HG02798 (cell line): ENCODE data around the gene LSS.

ENCODE experiments used
- ATAC-seq: cut with Tn5 transposase; IDR thresholded peaks from one replicate; pipeline ENCODE4 v1.9.1; 2021; ENCODE audit warnings: mild to moderate bottlenecking; ENCODE audit not compliant: unreplicated experiment, poor library complexity

LSS gene

DNA sequence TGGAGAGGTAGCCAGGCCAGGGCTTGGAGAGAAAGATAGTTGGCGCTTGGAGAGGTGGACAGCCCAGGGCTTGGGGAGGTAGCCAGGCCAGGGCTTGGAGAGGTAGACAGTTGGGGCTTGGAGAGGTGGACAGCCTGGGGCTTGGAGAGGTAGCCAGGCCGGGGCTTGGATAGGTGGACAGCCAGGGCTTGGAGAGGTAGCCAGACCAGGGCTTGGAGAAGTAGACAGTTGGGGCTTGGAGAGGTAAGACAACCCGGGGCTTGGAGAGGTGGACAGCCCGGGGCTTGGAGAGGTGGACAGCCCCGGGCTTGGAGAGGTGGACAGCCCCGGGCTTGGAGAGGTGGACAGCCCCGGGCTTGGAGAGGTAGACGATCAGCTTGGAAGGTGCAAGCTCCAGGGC is 7.7 kb downstream of the LSS start:
- no peak for ATAC-seq

DNA sequence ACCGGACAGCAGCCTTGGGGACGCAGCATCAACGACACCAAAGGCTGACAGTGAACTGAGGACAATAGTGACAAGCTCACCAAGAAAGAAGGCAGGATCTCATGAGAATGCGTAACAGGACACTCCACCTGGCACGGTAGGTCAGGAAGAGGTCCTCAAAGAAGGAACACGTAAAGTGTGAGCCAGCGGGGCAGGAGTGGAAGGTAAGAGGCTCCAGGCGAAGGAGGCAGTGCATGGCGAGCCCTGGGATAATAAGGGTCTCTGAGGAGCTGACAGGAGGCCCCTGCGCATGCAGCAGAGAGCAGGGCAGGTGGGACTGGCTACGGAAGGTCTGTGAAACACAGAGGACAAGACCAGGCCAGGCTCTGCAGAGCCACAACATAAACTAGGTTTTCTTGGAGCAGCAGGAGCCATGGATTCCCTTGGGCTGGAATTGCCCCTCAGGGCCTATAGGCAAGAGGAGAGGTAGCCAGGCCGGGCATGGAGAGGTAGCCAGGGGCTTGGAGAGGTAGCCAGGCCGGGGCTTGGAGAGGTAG is 8.2 kb downstream of the LSS start:
- no peak for ATAC-seq

DNA sequence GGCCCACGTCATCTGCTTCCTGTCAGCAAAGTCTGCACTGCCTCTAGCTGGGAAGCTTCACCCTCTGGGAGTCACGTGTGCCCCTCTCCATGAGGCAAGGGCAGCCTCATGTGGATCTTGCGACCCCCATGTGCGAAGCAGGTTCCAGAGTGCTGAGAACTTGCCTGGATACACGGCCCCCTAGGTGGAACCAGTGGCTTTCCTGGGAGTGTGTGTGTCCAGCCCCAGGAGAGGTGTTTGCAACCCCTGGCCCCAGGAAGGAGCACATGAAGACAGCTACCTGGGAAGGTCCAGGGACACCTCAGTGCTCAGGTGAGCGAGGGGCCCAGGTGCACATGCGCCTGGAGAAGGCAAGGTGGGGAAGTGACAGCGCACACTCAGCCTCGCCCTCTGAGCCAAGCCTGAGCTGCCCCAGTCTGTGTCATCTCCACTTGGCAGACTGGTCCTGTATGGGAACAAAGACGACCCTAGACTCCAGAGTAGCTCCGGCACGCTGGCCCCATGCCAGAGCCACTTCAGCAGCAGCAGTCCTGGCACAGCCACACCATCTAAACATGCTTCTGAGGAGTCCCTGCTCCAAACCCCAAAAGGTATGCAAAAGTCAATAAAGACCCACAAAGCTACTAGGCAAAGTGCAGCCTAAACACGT is 8.9 kb downstream of the LSS start:
- ATAC-seq, result no peak

DNA sequence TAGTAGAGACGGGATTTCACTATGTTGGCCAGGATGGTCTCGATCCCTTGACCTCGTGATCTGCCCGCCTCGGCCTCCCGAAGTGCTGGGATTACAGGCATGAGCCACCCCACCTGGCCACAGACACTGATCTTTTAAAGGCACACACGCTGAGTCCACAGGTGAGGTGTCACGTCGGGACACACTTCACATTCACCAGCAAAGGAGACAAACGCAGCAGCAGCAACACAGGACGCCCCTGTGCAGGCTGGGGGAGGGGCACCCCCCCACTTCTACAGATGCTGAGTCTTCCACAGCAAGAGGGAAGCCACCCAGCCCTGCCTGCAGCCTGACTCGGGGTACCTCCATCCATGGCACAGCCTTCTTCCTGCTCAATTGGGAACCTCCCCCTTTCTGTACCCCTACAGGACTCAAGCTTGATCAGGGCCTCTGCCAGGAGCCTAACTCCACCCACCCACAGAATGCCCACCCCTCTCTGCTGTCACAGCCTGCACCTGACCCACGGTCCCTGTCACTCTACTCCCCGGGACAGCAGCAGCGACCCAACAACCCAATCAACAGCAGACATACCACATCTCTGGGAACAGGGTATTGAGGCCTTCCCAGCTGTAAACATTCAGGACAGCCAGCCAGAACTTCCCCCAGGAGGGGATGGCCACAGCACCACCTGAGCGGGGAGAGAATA is 9.5 kb downstream of the LSS start:
- no peak for ATAC-seq

DNA sequence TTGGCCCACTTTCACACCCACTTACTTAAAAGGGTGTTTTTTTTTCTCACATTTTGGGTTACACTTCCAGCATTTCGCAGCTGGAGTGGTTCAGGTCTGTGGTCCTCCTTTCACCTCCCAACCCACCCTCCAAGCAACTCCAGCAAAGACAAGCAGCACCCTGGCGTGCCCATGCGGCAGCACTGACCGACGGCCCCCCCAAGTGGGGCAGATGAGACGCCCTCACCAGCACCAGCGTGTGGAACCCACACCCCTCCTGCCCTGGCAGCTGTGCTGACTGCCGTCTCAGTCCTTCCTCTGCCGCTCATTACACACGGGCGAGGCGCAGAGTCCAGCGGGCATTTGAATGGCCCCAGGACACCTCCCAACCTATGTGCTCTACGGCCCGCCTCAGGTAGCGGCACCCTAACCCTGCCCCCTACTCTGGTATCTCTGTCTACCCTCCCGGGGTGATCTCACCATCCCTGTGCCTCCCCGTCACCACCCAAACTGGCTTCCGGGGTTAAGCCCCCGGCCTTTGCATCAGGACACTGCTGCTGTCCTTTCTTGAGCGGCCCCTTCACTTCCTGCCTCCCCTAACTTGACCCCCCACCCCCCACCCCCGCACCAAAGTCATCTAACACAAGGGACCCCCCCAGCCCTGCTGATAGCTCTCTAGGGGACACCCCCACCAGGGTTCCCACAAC is 10.9 kb downstream of the LSS start:
- no peak for ATAC-seq

DNA sequence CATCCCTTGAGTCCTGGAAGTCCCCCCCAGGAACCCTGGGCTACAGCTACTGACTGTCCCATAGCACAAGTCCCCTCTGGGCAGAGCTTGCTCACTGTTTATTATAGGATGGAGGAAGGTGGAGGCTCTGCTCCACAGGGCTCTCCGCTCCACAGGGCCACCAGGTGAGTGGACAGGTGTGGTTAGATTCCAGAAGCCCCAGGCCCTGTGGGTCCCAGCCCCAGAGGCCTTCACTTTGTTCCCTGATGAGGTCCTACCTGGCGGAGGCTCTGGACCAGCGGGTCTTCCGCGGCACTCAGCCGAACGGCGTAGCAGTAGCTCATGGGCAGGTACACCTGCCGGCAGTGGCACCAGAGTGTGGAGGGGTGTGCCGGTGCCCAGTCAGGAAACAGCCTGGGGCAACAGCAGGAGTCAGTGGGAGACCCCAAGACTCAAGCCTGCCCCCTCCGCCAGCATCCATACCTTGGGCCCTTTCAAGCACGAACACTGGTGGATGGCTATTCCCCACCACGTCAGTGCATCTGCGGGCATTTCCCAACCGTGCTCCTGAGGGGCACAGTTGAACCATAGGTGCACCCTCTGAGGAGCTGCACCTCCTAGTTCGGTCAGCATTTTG is 12.3 kb downstream of the LSS start:
- ATAC-seq, result no peak

DNA sequence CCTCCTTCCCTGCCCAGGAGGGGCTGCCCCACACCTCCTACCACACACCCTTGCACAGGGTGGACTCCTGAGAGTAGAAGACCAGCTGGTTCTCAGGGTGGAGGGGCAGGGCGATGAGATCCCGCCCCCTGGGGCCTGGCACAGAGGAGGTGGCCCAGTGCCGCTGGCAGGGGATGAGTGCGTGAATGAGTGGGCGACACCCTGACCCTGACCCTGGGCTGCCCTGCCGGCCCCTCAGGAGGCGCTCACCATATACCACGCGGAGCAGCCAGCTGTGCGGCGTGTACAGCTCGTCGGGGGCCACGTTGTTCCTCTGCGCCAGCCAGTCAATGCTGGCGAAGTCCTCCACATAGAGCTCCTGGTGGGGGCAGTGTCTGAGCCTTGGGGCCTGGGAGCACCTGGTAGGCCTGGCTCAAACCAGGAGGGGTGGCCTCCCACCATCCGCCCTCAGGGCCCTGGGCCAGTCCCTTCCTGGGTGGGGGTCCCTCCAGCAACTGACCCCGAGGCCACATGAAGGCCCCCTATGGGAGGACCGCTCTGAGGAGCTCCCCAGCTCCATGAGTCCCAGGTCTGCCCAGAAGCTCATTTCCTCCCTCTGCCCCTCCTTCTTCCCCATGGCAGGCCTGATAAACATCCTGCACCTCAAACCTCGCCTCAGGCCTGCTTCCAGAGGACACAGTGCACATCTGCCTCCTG is 13.0 kb downstream of the LSS start:
- ATAC-seq, result no peak

DNA sequence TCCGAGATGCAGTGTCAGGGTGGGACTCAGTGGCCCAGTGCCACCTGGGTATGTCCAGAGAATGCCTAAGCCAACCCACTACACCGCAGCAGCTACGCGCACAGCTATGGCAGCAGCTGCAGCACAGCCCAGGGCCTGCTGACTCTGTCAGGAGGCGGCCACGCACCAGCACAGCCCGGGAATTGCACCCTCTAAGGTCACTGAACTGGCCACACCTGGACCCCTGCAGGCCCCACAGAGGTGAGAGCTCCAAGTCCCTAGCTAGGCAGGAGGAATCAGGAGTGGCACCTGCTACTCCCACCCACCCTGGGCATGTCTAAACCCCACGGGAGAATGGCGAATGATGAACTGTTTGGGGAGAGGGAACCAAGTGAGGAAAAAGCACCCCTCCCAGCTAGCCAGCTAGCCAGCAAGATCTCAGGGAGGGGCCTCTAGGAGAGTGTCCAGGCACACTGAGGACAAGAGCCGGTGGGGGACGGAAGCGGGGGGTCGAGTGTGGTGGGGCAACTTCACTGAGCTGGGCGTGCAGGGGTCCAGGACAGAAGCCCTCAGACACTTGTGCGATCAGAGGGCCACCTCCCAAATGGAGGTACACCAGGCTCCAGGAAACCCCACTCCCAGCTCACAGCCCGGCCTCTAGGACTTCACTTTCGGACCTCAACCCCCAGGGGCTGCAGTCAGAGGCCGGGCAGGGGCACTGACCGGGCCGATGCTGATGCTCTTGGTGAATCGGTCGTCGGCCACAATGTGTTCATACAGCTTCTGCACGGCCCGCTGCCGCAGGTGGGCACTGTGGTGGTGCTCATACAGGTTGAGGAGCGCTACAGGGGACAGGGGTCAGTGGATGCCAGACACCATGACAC is 13.9 kb downstream of the LSS start:
- ATAC-seq, result no peak

DNA sequence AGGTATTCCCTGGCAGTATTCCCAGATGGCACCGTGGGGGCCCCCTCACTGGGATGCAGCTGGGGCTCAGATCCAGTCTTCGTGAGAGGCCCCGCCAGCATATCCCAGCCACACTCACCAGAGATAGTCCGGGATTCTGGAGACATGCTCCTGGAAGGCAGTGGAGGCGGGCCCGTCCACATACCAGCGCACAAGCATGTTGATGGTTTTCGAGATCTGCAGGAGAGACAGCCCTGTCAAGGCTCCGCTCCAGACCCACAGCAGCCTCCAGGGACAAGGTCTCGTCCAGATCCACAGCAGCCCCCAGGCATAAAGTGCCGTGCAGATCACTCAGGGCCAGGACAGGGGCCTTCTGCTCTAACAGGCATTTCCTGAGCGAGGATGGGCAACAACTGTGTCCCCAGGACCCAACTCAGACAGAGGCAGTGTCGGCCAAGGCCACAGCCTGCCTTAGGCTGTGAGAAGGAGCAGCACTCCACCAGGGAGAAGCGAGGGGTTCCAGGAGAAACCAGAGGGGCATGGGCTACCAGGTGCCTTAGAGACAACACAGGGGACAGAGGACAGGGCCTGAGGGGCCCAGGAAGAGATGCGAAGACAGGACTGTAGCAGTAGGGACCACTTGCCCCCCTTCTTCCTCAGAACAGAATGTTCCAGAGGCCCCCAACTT is 14.8 kb downstream of the LSS start:
- ATAC-seq, result no peak

DNA sequence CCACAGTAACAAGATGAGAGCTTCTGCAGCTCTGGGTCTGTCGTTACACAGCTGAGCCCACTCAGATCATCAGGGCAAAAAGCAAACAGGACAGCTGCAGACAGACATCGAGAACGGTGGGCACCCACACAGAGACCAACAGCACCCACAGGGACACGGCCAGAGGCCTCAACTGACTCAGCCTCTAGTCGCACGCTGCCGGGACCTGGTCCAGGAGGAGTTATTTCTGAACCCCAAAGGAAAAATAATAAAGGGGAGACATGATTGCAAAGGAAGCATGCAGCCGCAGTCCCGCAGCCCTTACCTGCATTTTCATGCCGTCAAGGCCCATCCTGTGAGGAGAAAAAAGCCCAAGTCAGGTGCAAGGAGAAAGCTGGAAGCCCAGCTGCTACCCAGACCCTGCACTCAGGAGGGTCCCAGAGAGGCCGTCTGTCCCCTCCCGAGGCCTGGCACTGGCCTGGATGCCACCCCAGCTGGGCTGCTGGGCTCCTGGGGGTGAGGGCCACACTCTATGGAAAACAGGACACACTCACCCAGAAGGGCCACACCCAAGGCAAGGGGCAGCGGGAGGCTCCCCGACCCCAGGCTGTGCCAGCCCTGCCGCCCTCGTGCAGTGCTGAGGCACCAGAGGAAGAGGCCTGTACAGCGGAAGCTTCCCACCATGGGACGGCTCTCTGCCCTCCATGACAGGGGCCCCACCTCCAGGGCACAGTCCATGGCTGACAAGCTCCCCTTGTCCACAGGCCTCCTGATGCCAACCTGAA is 15.7 kb downstream of the LSS start:
- no peak for ATAC-seq

DNA sequence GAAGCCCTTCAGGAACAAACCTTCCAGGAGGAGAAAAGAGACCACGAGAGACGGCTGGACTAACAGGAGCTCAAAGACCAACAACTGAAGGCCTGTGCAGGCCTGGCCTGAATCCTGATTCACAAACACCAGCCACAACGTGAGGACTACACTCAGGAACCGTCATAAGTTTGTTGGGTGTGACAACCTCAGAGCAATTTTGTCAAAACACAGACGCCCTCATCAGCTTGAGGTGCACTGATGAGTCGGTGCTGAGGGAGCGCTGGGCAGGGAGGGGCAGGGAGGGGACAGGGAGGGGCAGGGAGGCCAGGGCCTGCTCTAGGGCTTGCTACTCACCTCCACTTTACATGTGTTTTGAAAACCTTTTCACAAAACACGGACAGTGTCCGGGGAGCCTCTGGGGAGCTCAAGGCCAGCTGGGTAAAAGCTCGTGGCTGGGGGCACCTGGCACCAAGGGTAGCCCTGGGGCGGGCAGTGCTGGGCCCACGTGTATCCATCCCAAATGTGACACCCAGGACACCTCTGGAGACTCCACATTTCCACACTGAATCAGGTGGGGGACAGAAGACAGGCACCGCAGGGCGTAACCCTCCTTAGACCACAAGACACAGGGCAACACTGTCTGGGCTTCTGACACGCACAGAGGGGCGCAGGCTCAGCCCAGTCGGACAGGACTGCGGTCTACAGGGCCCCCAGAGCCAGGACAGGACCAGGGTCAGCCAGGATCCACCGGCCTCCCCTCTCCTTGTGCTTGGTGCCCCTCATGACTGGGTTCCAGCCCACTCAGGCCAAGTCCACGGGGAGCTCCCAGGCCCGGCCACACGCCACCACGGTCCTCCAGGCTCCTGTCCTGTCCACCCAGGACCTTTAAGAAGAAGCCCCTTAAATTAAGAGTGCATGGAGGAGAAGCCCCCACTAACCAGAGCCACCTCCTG is 16.5 kb downstream of the LSS start:
- ATAC-seq, result no peak

DNA sequence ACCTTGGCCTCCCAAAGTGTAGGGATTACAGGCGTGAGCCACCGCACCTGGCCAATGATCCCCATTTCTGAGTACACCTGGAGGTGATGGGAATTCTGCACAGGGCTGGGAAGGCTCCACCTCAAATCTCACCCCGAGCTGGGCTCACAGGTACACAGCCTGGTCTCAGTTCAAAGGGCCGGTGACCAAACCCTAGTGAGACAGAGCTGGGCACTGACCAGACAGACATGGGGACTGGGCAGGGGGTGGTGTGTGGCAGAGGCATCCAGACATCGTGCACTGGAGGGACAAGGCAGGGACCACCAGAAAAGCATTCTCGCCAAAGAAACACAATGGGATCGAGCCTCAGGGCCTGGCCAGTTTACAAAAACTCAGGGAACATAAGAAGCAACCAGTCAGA is 17.2 kb downstream of the LSS start:
- ATAC-seq, result no peak

DNA sequence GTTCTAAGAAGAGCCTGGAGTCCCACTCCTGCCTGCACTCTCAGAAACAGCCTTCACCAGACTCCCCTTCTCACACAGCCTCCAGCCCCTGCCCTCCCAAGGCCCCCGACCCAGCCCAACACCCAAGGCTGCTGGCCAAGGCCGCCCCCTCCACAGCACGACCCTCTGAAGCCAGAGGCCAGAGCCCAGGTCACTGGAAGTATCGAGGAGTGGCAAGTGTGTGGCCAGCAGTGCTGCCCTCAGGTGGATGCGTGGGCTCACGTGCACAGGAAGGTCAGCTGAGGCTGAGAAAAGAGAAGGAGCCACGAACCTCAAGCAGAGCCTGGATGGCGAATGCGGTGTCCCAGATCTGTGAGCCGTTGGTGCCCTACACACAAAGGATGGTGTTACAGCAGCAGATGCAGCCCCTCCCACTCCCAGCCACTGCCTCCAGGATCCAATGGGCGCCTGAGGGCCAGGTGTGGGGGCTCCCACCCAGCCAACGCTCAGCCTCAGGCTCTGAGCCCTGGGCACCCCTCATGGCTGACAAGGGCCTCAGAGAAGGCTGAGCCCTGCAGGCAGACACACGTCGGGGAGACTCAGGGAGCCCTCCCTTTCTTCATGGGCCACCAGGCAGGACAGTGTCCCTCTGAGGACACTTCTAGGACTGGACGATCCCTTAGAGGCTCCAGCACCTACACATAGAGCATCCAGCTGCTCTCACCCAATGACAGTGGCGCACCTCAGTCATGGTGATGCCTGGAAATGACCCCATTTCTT is 18.0 kb downstream of the LSS start:
- ATAC-seq, result no peak

DNA sequence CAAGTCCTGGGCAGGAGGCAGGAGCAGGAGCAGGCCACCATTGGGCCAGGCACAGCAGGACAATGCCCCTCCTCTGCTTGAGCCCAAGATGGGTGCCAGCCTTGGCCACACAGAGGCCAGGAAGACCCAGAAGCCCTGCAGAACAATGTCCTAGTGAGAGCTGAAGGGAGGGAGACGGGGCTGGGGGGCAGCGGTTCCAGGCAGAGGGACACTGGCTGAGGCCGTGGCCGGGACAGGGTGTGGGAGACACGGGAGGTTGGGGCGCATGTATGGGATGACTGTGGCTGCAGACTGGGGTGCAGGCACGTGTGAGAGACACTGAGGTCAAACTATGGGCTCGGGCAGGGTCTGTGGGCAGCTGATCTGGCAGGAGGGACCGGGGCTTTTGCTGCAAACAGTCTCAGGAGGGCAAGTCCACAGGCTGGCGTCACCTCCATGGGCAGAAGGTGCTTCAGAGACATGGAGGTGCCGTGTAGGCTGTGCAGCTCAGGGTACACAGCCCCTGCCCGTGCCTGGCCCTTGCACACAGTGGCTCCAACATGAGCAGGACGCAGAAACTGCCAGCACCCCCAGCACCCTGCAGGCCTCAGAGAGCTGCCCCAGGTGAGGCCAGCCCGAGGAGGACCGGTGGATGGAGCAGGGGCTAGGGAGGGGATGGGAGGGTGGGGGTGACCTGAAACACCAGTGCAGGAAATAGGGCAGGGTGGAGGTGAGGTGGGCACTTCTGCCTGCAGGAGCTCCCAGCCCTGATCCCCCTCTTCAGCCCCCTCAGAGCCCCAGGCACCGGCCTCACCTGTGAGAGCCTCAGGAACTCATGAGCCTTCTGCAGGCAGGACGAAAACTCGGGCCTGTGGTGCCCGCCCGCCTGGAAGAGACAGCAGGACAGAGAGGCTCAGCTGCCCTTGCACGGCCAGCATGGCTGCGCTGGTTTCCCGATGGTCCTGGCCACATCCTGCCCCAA is 19.5 kb downstream of the LSS start:
- no peak for ATAC-seq

DNA sequence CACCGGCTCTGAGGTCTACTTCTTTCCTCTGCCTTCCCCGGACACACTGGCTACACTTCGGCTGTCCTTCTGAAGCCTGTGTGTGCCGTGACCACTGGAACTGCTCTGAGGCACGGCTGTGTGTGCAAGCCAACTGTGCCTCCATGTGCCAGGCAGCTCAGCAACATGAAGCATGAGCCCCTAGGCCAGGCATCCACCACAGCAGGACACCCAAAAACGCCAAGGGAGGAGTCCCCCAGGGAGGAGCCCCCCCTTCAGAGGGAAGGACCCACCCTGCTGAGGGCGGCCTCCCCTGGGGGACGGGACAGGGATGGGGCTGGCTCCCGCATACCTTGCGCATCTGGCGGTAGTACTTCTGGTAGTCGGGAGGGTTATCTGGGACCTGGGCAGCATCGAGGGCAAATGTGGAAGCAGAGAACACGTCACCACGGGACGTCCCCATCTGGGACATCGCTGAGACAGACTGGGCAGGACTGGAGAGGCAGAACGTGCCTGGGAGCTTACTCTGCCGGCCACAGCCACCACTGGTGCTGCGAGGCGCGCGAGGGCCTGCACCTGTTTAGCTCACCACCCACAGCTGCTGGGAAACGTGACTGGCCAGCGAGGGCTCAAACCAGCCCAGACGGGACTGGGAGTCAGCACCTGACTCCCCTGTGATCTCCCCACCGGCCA is 20.5 kb downstream of the LSS start:
- ATAC-seq, result no peak
